Measurements from ENCODE around the gene MIS18A. TPM values are rescaled to one million over a fixed set of nuclear protein-coding genes. Genes with fewer than 3 reads are reported as not detected.

The MIS18A gene
- polyA plus RNA-seq, 3 donors: 1.6 to 2.5 (median 2.3) TPM

- Mint-ChIP-seq H3K36me3 (peaks cover 32 to 34% of the 10 kb centered on the region in 2 donors), H3K9me3 (peaks cover 0 to 2% (median 0%) of the 10 kb centered on the region in 7 donors), H3K27me3 (ENCODE audit: low read depth in 3 of 3) (no peaks in the 10 kb centered on the region), H3K4me1 (no peaks in the 10 kb centered on the region), H3K27ac (peak overlapping the region in 1 of 7 donors; percentile 20), H3K4me3 (no peak overlapping the region)
- TF ChIP-seq CTCF (IDR thresholded peaks at IDR 0.05): no peak
- H3K27ac ChIP-seq (ENCODE audit: low read depth in 1 of 2, low read length in 2 of 2): no peak overlapping the region
- no peaks in the 10 kb centered on the region for H3K27me3 ChIP-seq (ENCODE audit: control insufficient read depth in 2 of 2, insufficient read depth in 2 of 2, low read length in 2 of 2)
- H3K4me1 ChIP-seq (ENCODE audit: control insufficient read depth in 1 of 2, insufficient read depth in 2 of 2, low read length in 2 of 2): no peaks in the 10 kb centered on the region
- H3K9ac ChIP-seq (ENCODE audit: insufficient read depth, low read length, poor library complexity, severe bottlenecking): no peak overlapping the region
- H2AFZ ChIP-seq (ENCODE audit: insufficient read depth, low read depth, low read length, poor library complexity, severe bottlenecking): no peak overlapping the region
- no peak overlapping the region for H3K4me2 ChIP-seq (replicated peaks; ENCODE audit: extremely low read depth, low read length, poor library complexity, severe bottlenecking)
- H3K36me3 ChIP-seq (replicated peaks in 1 of 2; ENCODE audit: control insufficient read depth in 1 of 2, insufficient read depth in 2 of 2, low read length in 2 of 2): peaks cover 18 to 33% of the 10 kb centered on the region in 2 donors
- no peaks in the 10 kb centered on the region for H3K9me3 ChIP-seq (replicated peaks in 1 of 2; ENCODE audit: control insufficient read depth in 1 of 2, insufficient read depth in 1 of 2, low read length in 2 of 2)
- no peaks in the 10 kb centered on the region for H3K79me2 ChIP-seq (ENCODE audit: insufficient read depth, low read length)
- H4K20me1 ChIP-seq (ENCODE audit: insufficient read depth, low read length): no peaks in the 10 kb centered on the region
- no peak overlapping the region for H3K4me3 ChIP-seq (replicated peaks in 1 of 3; ENCODE audit: low read depth in 2 of 3, low read length in 3 of 3)
- intact Hi-C loops (cut with micrococcal nuclease): no loop called here
- WGBS (ENCODE audit: insufficient coverage): 98% methylated on average over 5 of the region's 7 CpGs
- no peak for DNase-seq
These were observed 31.1 kb upstream of the MIS18A start for GRCh38 chr21:32309906-32310460.

- Histone ChIP-seq H4K20me1 (ENCODE audit: insufficient read depth, low read length) (no peaks in the 10 kb centered on the region), H3K9me3 (replicated peaks in 1 of 2; ENCODE audit: control insufficient read depth in 1 of 2, insufficient read depth in 1 of 2, low read length in 2 of 2) (no peaks in the 10 kb centered on the region), H3K4me2 (replicated peaks; ENCODE audit: extremely low read depth, low read length, poor library complexity, severe bottlenecking) (no peak overlapping the region), H3K36me3 (replicated peaks in 1 of 2; ENCODE audit: control insufficient read depth in 1 of 2, insufficient read depth in 2 of 2, low read length in 2 of 2) (peaks cover 10 to 24% of the 10 kb centered on the region in 2 donors), H3K79me2 (ENCODE audit: insufficient read depth, low read length) (no peaks in the 10 kb centered on the region), H3K27me3 (ENCODE audit: control insufficient read depth in 2 of 2, insufficient read depth in 2 of 2, low read length in 2 of 2) (no peaks in the 10 kb centered on the region), H3K4me3 (replicated peaks in 1 of 3; ENCODE audit: low read depth in 2 of 3, low read length in 3 of 3) (no peak overlapping the region), H3K4me1 (ENCODE audit: control insufficient read depth in 1 of 2, insufficient read depth in 2 of 2, low read length in 2 of 2) (no peaks in the 10 kb centered on the region), H3K27ac (ENCODE audit: low read depth in 1 of 2, low read length in 2 of 2) (no peak overlapping the region), H2AFZ (ENCODE audit: insufficient read depth, low read depth, low read length, poor library complexity, severe bottlenecking) (no peak overlapping the region), H3K9ac (ENCODE audit: insufficient read depth, low read length, poor library complexity, severe bottlenecking) (no peak overlapping the region)
- peaks cover 0 to 2% (median 0%) of the 10 kb centered on the region in 7 donors for H3K9me3 Mint-ChIP-seq
- H3K27me3 Mint-ChIP-seq (ENCODE audit: low read depth in 3 of 3): no peaks in the 10 kb centered on the region
- H3K4me1 Mint-ChIP-seq: no peaks in the 10 kb centered on the region
- peak overlapping the region in 1 of 7 donors; percentile 13 for H3K27ac Mint-ChIP-seq
- WGBS (ENCODE audit: insufficient coverage): 97% methylated on average over 10 of the region's 10 CpGs
- H3K4me3 Mint-ChIP-seq: no peak overlapping the region
- no peak for TF ChIP-seq CTCF (IDR thresholded peaks at IDR 0.05)
- DNase-seq: no peak
- peaks cover 25% of the 10 kb centered on the region in 2 donors for H3K36me3 Mint-ChIP-seq
- intact Hi-C loops (cut with micrococcal nuclease): no loop called here
These were observed 29.8 kb upstream of the MIS18A start for GRCh38 chr21:32308696-32309095.

Data from CD14-positive monocyte (primary cell).